Endothelial cell of umbilical vein (primary cell): ENCODE results near the gene QSOX2.

Experiments
- EZH2 ChIP-seq: IDR thresholded peaks from 2 replicates; pipeline ENCODE4 v1.6.1; 2012; ENCODE audit warnings: borderline replicate concordance, low read depth, mild to moderate bottlenecking, moderate library complexity, low read length, inconsistent platforms; ENCODE audit not compliant: severe bottlenecking
- FOS ChIP-seq: IDR thresholded peaks from 2 replicates; pipeline ENCODE4 v1.6.1; 2011; ENCODE audit warnings: mild to moderate bottlenecking, low read length, moderate library complexity, borderline replicate concordance; ENCODE audit not compliant: insufficient read depth
- GATA2 ChIP-seq: IDR thresholded peaks from 2 replicates; pipeline ENCODE4 v1.7.0; 2011; ENCODE audit warnings: low read depth, mild to moderate bottlenecking, moderate library complexity, mixed read lengths, low read length; ENCODE audit not compliant: insufficient read length, insufficient read depth
- JUN ChIP-seq: IDR thresholded peaks from 2 replicates; pipeline ENCODE4 v1.6.1; 2011; ENCODE audit warnings: borderline replicate concordance, low read depth; ENCODE audit not compliant: insufficient read length, insufficient read depth
- MYC ChIP-seq: IDR thresholded peaks from one replicate; pipeline ENCODE4 v1.6.1; 2011; ENCODE audit warnings: mild to moderate bottlenecking, low read depth, low read length
- POLR2A ChIP-seq: IDR thresholded peaks from 2 replicates; pipeline ENCODE4 v1.6.1; 2012; ENCODE audit warnings: low read depth, mild to moderate bottlenecking, control low read depth, low read length
- POLR2AphosphoS5 ChIP-seq: IDR thresholded peaks from 2 replicates; pipeline ENCODE4 v1.6.1; 2012; ENCODE audit warnings: low read depth, mild to moderate bottlenecking, control low read depth, low read length, moderate library complexity; ENCODE audit not compliant: insufficient read depth
- TF ChIP-seq, protein P1 (sequence below), 2 donors: IDR thresholded peaks; 1 replicate in 1 of 2; 2 replicates in 1 of 2; pipeline ENCODE4 v1.5.1; 2011; ENCODE audit warnings: low read length in 2 of 2, mild to moderate bottlenecking in 2 of 2, moderate library complexity in 2 of 2, control low read depth in 1 of 2, inconsistent platforms in 1 of 2, low read depth in 1 of 2; ENCODE audit not compliant: insufficient read depth in 1 of 2; ENCODE audit errors: extremely low read depth in 1 of 2
- TF ChIP-seq, protein P2 (sequence below): IDR thresholded peaks from 2 replicates; pipeline ENCODE4 v1.6.1; 2011; ENCODE audit not compliant: insufficient read depth, insufficient read length

DNA sequence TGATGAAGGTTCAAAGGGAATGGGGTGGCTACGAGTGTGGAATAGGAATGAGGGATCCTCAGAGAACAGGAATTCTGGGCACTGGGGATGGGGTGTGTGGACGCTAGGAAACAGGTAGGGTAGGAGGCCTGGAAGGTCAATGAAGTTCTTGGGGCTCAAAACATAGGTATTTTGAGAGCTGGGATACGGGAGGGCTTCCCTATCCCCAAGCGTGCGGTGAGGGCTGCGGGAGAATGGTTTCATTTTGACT, 718 bp downstream of the QSOX2 start:
- TF ChIP-seq, protein P1, sequence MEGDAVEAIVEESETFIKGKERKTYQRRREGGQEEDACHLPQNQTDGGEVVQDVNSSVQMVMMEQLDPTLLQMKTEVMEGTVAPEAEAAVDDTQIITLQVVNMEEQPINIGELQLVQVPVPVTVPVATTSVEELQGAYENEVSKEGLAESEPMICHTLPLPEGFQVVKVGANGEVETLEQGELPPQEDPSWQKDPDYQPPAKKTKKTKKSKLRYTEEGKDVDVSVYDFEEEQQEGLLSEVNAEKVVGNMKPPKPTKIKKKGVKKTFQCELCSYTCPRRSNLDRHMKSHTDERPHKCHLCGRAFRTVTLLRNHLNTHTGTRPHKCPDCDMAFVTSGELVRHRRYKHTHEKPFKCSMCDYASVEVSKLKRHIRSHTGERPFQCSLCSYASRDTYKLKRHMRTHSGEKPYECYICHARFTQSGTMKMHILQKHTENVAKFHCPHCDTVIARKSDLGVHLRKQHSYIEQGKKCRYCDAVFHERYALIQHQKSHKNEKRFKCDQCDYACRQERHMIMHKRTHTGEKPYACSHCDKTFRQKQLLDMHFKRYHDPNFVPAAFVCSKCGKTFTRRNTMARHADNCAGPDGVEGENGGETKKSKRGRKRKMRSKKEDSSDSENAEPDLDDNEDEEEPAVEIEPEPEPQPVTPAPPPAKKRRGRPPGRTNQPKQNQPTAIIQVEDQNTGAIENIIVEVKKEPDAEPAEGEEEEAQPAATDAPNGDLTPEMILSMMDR (IDR thresholded peaks at IDR 0.05; ENCODE audit: extremely low read depth in 1 of 2, insufficient read depth in 1 of 2, low read depth in 1 of 2, low read length in 2 of 2) = no peak
- TF ChIP-seq POLR2A = no peak
- no peak for TF ChIP-seq POLR2AphosphoS5
- no peak for TF ChIP-seq GATA2
- no peak for TF ChIP-seq EZH2
- no peak for TF ChIP-seq FOS
- no peak for TF ChIP-seq MYC
- TF ChIP-seq JUN = no peak
- TF ChIP-seq, protein P2, sequence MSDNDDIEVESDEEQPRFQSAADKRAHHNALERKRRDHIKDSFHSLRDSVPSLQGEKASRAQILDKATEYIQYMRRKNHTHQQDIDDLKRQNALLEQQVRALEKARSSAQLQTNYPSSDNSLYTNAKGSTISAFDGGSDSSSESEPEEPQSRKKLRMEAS = no peak
